Peyer's patch (tissue), 4 donors: ENCODE data around the gene L3MBTL4.

ENCODE experiments used
- CTCF ChIP-seq, 6 experiments: fragments of 450-650 bp in 4 of 6; fragments of 200-600 bp in 2 of 6; sonication (generic) in 1 of 6; IDR thresholded peaks; one replicate each; pipeline ENCODE4 v1.5.1; 2017 to 2019; ENCODE audit warnings: antibody characterized with exemption in 6 of 6, mild to moderate bottlenecking in 3 of 6, moderate library complexity in 1 of 6
- POLR2A ChIP-seq, 2 donors: fragments of 450-650 bp; IDR thresholded peaks; one replicate each; pipeline ENCODE4 v1.5.1; 2017; ENCODE audit warnings: antibody characterized with exemption in 2 of 2, mild to moderate bottlenecking in 2 of 2, moderate library complexity in 2 of 2

- TF ChIP-seq CTCF (IDR thresholded peaks at IDR 0.05), result no peak
- TF ChIP-seq POLR2A (IDR thresholded peaks at IDR 0.05), result no peak
These were observed 355.2 kb downstream of the L3MBTL4 start for GRCh38 chr18:6059551-6059950.
